Endothelial cell of umbilical vein (primary cell): ENCODE data around the gene SAYSD1.

Experiments
- EZH2 ChIP-seq: IDR thresholded peaks from 2 replicates; pipeline ENCODE4 v1.6.1; 2012; ENCODE audit warnings: borderline replicate concordance, low read depth, mild to moderate bottlenecking, moderate library complexity, low read length, inconsistent platforms; ENCODE audit not compliant: severe bottlenecking
- FOS ChIP-seq: IDR thresholded peaks from 2 replicates; pipeline ENCODE4 v1.6.1; 2011; ENCODE audit warnings: mild to moderate bottlenecking, low read length, moderate library complexity, borderline replicate concordance; ENCODE audit not compliant: insufficient read depth
- JUN ChIP-seq: IDR thresholded peaks from 2 replicates; pipeline ENCODE4 v1.6.1; 2011; ENCODE audit warnings: borderline replicate concordance, low read depth; ENCODE audit not compliant: insufficient read length, insufficient read depth
- MYC ChIP-seq: IDR thresholded peaks from one replicate; pipeline ENCODE4 v1.6.1; 2011; ENCODE audit warnings: mild to moderate bottlenecking, low read depth, low read length
- POLR2A ChIP-seq: IDR thresholded peaks from 2 replicates; pipeline ENCODE4 v1.6.1; 2012; ENCODE audit warnings: low read depth, mild to moderate bottlenecking, control low read depth, low read length
- POLR2AphosphoS5 ChIP-seq: IDR thresholded peaks from 2 replicates; pipeline ENCODE4 v1.6.1; 2012; ENCODE audit warnings: low read depth, mild to moderate bottlenecking, control low read depth, low read length, moderate library complexity; ENCODE audit not compliant: insufficient read depth
- TF ChIP-seq, protein P1 (sequence below), 2 donors: IDR thresholded peaks; 1 replicate in 1 of 2; 2 replicates in 1 of 2; pipeline ENCODE4 v1.5.1; 2011; ENCODE audit warnings: low read length in 2 of 2, mild to moderate bottlenecking in 2 of 2, moderate library complexity in 2 of 2, control low read depth in 1 of 2, inconsistent platforms in 1 of 2, low read depth in 1 of 2; ENCODE audit not compliant: insufficient read depth in 1 of 2; ENCODE audit errors: extremely low read depth in 1 of 2
- TF ChIP-seq, protein P2 (sequence below): IDR thresholded peaks from 2 replicates; pipeline ENCODE4 v1.6.1; 2011; ENCODE audit not compliant: insufficient read depth, insufficient read length

DNA sequence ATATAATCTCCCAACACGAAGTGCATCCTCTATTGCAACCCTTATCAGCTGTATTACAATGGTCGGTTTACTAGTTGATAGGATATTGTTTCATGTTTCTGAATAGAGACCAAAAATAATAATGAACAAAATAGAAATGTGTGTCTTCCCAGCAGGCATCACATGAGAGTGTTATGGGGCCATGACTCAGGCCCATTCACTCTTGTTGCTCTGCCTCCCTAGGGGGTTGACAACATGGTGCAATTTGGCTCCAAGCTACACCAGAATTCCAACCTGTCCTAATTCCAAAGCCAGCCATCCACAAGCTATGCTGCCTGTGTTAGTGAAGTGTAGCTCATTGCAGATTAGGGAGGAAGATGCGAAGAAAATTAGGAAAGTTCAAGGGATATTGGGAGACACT, 13.1 kb upstream of the SAYSD1 start:
- TF ChIP-seq POLR2A = no peak
- TF ChIP-seq EZH2 = no peak
- TF ChIP-seq, protein P1, sequence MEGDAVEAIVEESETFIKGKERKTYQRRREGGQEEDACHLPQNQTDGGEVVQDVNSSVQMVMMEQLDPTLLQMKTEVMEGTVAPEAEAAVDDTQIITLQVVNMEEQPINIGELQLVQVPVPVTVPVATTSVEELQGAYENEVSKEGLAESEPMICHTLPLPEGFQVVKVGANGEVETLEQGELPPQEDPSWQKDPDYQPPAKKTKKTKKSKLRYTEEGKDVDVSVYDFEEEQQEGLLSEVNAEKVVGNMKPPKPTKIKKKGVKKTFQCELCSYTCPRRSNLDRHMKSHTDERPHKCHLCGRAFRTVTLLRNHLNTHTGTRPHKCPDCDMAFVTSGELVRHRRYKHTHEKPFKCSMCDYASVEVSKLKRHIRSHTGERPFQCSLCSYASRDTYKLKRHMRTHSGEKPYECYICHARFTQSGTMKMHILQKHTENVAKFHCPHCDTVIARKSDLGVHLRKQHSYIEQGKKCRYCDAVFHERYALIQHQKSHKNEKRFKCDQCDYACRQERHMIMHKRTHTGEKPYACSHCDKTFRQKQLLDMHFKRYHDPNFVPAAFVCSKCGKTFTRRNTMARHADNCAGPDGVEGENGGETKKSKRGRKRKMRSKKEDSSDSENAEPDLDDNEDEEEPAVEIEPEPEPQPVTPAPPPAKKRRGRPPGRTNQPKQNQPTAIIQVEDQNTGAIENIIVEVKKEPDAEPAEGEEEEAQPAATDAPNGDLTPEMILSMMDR (IDR thresholded peaks at IDR 0.05; ENCODE audit: extremely low read depth in 1 of 2, insufficient read depth in 1 of 2, low read depth in 1 of 2, low read length in 2 of 2) = no peak
- TF ChIP-seq POLR2AphosphoS5 = no peak
- no peak for TF ChIP-seq JUN
- TF ChIP-seq FOS = no peak
- TF ChIP-seq, protein P2, sequence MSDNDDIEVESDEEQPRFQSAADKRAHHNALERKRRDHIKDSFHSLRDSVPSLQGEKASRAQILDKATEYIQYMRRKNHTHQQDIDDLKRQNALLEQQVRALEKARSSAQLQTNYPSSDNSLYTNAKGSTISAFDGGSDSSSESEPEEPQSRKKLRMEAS = no peak
- no peak for TF ChIP-seq MYC
